SU-DHL-6 (cell line): ENCODE measurements around the gene PDE4D.

Experiments used
- H2AFZ ChIP-seq: fragments of 200-600 bp; sonication (generic); 2 replicates; pipeline ENCODE4 v1.6.1; 2014; ENCODE audit warnings: low read depth, mild to moderate bottlenecking, moderate library complexity, mixed read lengths, antibody characterized with exemption, low read length; ENCODE audit not compliant: severe bottlenecking
- H3F3A ChIP-seq: fragments of 200-600 bp; shearing (Covaris generic); 2 replicates; pipeline ENCODE4 v1.6.0; 2016; ENCODE audit warnings: antibody characterized with exemption, mild to moderate bottlenecking; ENCODE audit not compliant: insufficient read depth
- H3K27ac ChIP-seq: fragments of 200-600 bp; sonication (generic); 2 replicates; pipeline ENCODE4 v1.5.1; 2016; ENCODE audit warnings: low read depth, mild to moderate bottlenecking, low read length, moderate library complexity, mixed read lengths
- H3K27me3 ChIP-seq: fragments of 200-600 bp; sonication (generic), shearing (Covaris generic); 2 replicates; pipeline ENCODE4 v1.6.0; 2014; ENCODE audit warnings: mild to moderate bottlenecking, low read length
- H3K36me3 ChIP-seq: fragments of 200-600 bp; sonication (generic); 2 replicates; pipeline ENCODE4 v1.6.1; 2014; ENCODE audit warnings: mild to moderate bottlenecking, low read length, mixed read lengths
- H3K4me2 ChIP-seq: fragments of 300-600, 200-600 bp; shearing (Covaris generic), sonication (generic); 2 replicates; pipeline ENCODE4 v1.6.0; 2014; ENCODE audit warnings: low read length, low read depth, mild to moderate bottlenecking; ENCODE audit not compliant: poor library complexity, severe bottlenecking
- H3K4me3 ChIP-seq: fragments of 200-600 bp; sonication (generic); 2 replicates; pipeline ENCODE4 v1.5.1; 2014; ENCODE audit warnings: antibody characterized with exemption, low read length, mild to moderate bottlenecking, mixed read lengths; ENCODE audit not compliant: insufficient read depth, poor library complexity, severe bottlenecking
- H3K79me2 ChIP-seq: fragments of 200-600 bp; sonication (generic); 2 replicates; pipeline ENCODE4 v1.6.1; 2014; ENCODE audit warnings: mild to moderate bottlenecking, low read length, moderate library complexity; ENCODE audit not compliant: insufficient read depth
- H3K9ac ChIP-seq: fragments of 200-600 bp; sonication (generic); 2 replicates; pipeline ENCODE4 v1.7.0; 2014; ENCODE audit warnings: mild to moderate bottlenecking, low read length
- H3K9me2 ChIP-seq: fragments of 200-600 bp; sonication (generic); replicated peaks from 2 replicates; pipeline ENCODE4 v1.6.1; 2014; ENCODE audit warnings: low read length; ENCODE audit not compliant: insufficient read depth
- H3K9me3 ChIP-seq: fragments of 200-600 bp; sonication (generic); 2 replicates; pipeline ENCODE4 v1.6.1; 2014; ENCODE audit warnings: low read length, mixed read lengths; ENCODE audit not compliant: insufficient read depth
- H4K20me1 ChIP-seq: fragments of 200-600 bp; sonication (generic); 2 replicates; pipeline ENCODE4 v1.6.1; 2014; ENCODE audit warnings: low read depth, mild to moderate bottlenecking, antibody characterized with exemption, low read length, moderate library complexity, mixed read lengths
- CTCF ChIP-seq: fragments of 200-600 bp; sonication (generic); IDR thresholded peaks from one replicate; pipeline ENCODE4 v1.5.1; 2017; ENCODE audit warnings: antibody characterized with exemption, mild to moderate bottlenecking, low read length, moderate library complexity; ENCODE audit not compliant: insufficient read depth, poor library complexity, severe bottlenecking
- EZH2phosphoT487 ChIP-seq: fragments of 200-600 bp; sonication (generic), shearing (Covaris generic); conservative IDR thresholded peaks from 2 replicates; pipeline ENCODE4 v1.6.1; 2018; ENCODE audit warnings: mild to moderate bottlenecking, antibody characterized with exemption, low read length, moderate library complexity, mixed read lengths

Gene PDE4D

GRCh38 chr5:59622848-59623247, 270.7 kb downstream of the PDE4D start:
- Histone ChIP-seq H3K9me3 (no peaks in the 10 kb centered on the region), H2AFZ (no peak overlapping the region), H4K20me1 (no peaks in the 10 kb centered on the region), H3F3A (no peaks in the 10 kb centered on the region), H3K36me3 (no peaks in the 10 kb centered on the region), H3K4me2 (no peak overlapping the region), H3K4me3 (no peak overlapping the region), H3K79me2 (no peaks in the 10 kb centered on the region), H3K9ac (no peak overlapping the region), H3K27ac (no peak overlapping the region), H3K9me2 (no peaks in the 10 kb centered on the region), H3K27me3 (no peaks in the 10 kb centered on the region)
- no peak for TF ChIP-seq CTCF
- TF ChIP-seq EZH2phosphoT487: no peak

GRCh38 chr5:59621477-59621876, 272.0 kb downstream of the PDE4D start:
- TF ChIP-seq EZH2phosphoT487 (no peak), CTCF (no peak)
- Histone ChIP-seq H3K27me3 (no peaks in the 10 kb centered on the region), H3K36me3 (no peaks in the 10 kb centered on the region), H2AFZ (no peak overlapping the region), H3F3A (no peaks in the 10 kb centered on the region), H4K20me1 (no peaks in the 10 kb centered on the region), H3K4me3 (no peak overlapping the region), H3K9me2 (no peaks in the 10 kb centered on the region), H3K9me3 (no peaks in the 10 kb centered on the region), H3K27ac (no peak overlapping the region), H3K79me2 (no peaks in the 10 kb centered on the region), H3K4me2 (no peak overlapping the region), H3K9ac (no peak overlapping the region)

GRCh38 chr5:59620535-59621212, 272.9 kb downstream of the PDE4D start:
- H2AFZ ChIP-seq: no peak overlapping the region
- no peak overlapping the region for H3K9ac ChIP-seq
- H3K9me2 ChIP-seq: no peaks in the 10 kb centered on the region
- H3K36me3 ChIP-seq: no peaks in the 10 kb centered on the region
- H3K79me2 ChIP-seq: no peaks in the 10 kb centered on the region
- TF ChIP-seq CTCF: no peak
- TF ChIP-seq EZH2phosphoT487: no peak
- no peak overlapping the region for H3K27ac ChIP-seq
- H3F3A ChIP-seq: no peaks in the 10 kb centered on the region
- no peaks in the 10 kb centered on the region for H3K27me3 ChIP-seq
- H3K9me3 ChIP-seq: no peaks in the 10 kb centered on the region
- no peak overlapping the region for H3K4me3 ChIP-seq
- H4K20me1 ChIP-seq: no peaks in the 10 kb centered on the region
- no peak overlapping the region for H3K4me2 ChIP-seq
